Measurements from ENCODE around the gene COX6B1.

DNA sequence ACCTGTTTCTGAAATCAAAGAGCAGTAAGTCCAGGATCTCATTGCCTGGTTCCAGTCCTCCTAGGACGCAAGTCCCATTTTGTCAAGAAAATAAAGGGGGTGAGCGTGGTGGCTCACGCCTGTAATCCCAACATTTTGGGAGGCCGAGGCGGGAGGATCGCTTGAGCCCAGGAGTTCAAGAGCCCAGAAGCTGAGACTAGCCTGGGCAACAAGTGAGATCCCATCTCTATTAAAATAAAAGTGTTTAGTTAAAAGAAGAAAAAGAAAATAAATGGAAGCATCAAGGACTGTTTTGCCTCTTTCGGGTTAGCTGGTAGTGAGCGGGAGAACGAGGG is 35.9 kb upstream of the COX6B1 start:
- no peak for TF ChIP-seq POLR2AphosphoS5 (IDR thresholded peaks at IDR 0.05; ENCODE audit: low read depth, low read length)
- TF ChIP-seq, protein P1, sequence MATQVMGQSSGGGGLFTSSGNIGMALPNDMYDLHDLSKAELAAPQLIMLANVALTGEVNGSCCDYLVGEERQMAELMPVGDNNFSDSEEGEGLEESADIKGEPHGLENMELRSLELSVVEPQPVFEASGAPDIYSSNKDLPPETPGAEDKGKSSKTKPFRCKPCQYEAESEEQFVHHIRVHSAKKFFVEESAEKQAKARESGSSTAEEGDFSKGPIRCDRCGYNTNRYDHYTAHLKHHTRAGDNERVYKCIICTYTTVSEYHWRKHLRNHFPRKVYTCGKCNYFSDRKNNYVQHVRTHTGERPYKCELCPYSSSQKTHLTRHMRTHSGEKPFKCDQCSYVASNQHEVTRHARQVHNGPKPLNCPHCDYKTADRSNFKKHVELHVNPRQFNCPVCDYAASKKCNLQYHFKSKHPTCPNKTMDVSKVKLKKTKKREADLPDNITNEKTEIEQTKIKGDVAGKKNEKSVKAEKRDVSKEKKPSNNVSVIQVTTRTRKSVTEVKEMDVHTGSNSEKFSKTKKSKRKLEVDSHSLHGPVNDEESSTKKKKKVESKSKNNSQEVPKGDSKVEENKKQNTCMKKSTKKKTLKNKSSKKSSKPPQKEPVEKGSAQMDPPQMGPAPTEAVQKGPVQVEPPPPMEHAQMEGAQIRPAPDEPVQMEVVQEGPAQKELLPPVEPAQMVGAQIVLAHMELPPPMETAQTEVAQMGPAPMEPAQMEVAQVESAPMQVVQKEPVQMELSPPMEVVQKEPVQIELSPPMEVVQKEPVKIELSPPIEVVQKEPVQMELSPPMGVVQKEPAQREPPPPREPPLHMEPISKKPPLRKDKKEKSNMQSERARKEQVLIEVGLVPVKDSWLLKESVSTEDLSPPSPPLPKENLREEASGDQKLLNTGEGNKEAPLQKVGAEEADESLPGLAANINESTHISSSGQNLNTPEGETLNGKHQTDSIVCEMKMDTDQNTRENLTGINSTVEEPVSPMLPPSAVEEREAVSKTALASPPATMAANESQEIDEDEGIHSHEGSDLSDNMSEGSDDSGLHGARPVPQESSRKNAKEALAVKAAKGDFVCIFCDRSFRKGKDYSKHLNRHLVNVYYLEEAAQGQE (IDR thresholded peaks at IDR 0.05; ENCODE audit: insufficient read depth in 1 of 2, low read depth in 2 of 2, low read length in 1 of 2), result no peak
- TF ChIP-seq, protein P2, sequence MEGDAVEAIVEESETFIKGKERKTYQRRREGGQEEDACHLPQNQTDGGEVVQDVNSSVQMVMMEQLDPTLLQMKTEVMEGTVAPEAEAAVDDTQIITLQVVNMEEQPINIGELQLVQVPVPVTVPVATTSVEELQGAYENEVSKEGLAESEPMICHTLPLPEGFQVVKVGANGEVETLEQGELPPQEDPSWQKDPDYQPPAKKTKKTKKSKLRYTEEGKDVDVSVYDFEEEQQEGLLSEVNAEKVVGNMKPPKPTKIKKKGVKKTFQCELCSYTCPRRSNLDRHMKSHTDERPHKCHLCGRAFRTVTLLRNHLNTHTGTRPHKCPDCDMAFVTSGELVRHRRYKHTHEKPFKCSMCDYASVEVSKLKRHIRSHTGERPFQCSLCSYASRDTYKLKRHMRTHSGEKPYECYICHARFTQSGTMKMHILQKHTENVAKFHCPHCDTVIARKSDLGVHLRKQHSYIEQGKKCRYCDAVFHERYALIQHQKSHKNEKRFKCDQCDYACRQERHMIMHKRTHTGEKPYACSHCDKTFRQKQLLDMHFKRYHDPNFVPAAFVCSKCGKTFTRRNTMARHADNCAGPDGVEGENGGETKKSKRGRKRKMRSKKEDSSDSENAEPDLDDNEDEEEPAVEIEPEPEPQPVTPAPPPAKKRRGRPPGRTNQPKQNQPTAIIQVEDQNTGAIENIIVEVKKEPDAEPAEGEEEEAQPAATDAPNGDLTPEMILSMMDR (IDR thresholded peaks at IDR 0.05), result no peak

All from Panc1 (cell line).